Stimulated activated CD8-positive, alpha-beta memory T cell treated with anti-CD3 and anti-CD28 coated beads, Interleukin-15, amount 100 ng/mL, for 48 hours (primary cell): Measurements from ENCODE around the gene ARAP3.
A peak's percentile ranks its signal among the peaks of the same experiment; 100 is the strongest.
"Not testable (repeated sequence)": the region's sequence is repeated elsewhere in the genome, so short reads cannot be mapped to it uniquely, and the experiment has no call there.

ENCODE experiments used
- DNase-seq, 2 donors: peaks; one replicate each; pipeline ENCODE4 v3.0.0-alpha.2; 2020; ENCODE audit warnings: low read depth in 2 of 2

Gene ARAP3

GRCh38 chr5:141617682-141618029, 64.4 kb downstream of the ARAP3 start:
- no peak for DNase-seq

DNA sequence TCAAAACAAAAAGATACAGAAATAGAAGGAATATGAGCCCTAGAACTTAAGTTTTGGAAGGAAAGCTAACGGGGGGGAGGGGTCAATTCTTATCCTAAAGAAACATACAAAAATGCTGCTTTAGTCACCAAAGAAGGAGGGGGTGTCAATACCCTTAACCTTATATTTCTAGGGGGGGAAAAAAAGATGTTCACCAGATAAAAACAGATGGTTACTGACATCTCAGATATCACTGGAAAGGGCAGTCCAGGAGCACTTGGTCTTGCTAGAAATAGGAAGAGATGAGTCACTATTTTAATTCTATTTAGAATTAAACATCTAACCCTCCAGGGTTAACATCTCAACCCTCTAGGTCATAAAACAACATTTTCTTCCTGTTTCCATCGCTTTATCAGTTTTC, 64.9 kb downstream of the ARAP3 start:
- no peak for DNase-seq

DNA sequence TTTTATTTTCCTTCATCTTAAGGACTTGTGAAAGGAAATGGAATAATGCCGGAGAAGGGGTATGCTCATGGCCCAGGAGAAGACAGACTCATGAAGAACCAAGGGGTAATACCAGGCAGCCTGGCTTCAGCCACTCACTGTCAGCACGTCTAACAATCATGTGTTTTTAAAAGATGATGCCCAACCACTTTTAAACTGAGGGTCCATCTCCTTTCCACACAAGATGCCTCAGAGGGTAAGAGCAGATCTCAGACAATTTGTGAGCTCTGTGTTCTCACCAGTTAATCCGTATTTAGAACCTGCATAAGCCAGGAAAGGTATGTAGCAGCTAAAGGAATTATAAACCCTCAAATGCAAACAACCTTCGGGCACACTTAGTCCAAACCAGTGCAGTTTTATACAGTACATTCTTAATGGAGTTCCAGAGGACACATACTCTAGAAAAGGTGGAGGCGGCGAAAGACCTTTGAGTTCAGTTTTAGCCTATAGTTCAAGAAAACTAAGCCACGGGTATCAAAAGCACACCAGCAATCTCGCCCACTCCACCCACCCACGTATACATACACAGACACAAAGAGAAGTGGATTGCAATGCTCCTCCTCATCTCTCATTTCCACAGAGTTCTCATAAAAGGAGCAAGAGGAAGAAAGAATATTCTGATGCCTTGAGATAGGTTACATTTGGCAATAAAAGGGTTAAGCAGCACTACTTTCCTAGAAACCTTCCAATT, 65.9 kb downstream of the ARAP3 start:
- DNase-seq = no peak

- DNase-seq = no peak
Observed at GRCh38 chr5:141613344-141613743, 68.7 kb downstream of the ARAP3 start.

DNA sequence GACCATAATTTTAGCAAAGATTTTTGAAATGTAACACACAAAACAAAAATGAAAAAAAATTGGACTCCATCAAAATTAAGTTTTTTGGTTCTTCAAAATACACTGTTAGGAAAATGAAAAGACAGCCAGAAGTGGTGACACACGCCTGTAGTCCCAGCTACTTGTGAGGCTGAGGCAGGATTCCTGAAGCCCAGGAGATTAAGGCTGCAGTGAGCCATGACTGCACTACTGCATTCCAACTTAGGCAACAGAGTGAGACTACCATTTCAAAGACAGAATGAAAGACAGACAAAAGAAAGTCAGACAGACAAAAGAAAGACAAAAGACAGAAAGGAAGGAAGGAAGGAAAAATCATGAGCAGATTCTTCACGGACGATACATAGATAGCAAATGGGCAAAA, 70.7 kb downstream of the ARAP3 start:
- no peak for DNase-seq

- not testable (repeated sequence) for DNase-seq
Observed at GRCh38 chr5:141609921-141610320, 72.1 kb downstream of the ARAP3 start.

DNA sequence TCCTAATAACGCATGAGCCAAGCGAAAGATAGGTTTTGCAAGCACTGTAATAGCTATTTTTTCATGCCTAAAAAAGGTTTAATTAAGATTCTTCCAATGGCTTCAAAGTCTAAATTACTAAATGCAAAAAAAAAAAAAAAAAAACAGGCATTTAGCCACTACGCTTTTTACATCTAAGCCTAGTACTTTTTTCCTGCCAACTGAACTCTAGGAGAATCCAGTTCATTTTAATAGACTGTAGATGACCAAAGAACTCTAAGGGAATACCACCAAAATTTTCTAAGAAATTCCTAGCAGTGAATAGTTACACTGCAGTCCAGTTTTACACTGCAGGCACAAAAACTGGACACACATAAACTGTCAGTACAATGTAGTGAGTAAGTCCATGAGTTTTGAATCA, 73.0 kb downstream of the ARAP3 start:
- no peak for DNase-seq

- no peak for DNase-seq
Observed at GRCh38 chr5:141608557-141608956, 73.5 kb downstream of the ARAP3 start.

GRCh38 chr5:141608046-141608445, 74.0 kb downstream of the ARAP3 start:
- no peak for DNase-seq

- DNase-seq = peak; percentile 47 to 50
Observed at GRCh38 chr5:141605523-141606277, 76.3 kb downstream of the ARAP3 start.

DNA sequence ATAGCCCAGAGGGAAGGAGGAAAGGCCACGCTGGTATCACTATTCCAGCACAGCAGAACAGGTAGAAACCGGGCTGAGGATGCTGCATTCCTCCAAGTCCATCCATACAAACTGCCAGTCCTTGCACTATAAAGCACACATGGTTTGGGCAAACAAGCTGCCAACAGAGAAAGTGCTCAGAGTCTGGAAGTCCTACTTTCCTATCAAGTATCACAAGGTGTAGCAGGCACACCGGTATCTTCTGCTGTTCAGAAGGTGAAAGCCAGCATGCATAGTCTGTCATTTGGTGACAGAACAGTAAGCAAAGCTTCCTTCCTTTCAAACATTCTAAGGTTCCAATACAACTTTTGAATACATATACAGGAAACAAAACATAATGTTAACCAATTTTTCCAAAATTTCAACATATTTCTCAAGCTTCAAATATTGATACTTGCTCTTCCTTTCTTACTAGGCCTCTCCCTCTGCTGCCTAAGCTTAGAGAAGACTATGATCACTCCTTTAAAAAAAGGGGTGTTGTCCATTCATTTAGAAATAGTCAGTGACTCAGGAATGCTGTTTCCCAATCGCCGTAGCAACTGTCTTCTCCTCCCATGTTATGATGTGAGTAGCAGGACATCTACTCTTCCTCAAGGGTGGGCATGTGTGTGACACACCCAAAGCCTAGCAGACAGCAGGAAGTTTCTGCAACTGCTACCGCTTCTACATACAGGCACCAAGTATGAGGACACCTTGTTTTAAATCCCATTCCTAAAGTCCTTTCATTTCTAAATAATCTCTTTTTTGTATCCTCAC, 77.9 kb downstream of the ARAP3 start:
- DNase-seq = peak in 1 of 2 donors; percentile 15
